ENCODE data around the gene PEF1. TPM values are rescaled to one million over a fixed set of nuclear protein-coding genes. Genes with fewer than 3 reads are reported as not detected.

PEF1 gene
- total and polyA plus RNA-seq, 2 donors (not counting 1 experiment from before 2014, with no cell fraction given): 36.7 to 49.4 TPM

GRCh38 chr1:31609514-31610118, 35.1 kb downstream of the PEF1 start:
- ChIA-PET CTCF (interaction anchor here (0.7 to 1.1 kb wide), 3 partner anchors 9 to 376 kb away, joined by 3 to 5 read pairs (median 3); no protein-coding TSS in a partner anchor), POLR2A (no interaction called here)
- Mint-ChIP-seq H3K27me3 (no peaks in the 10 kb centered on the region), H3K4me3 (no peak overlapping the region), H3K9me3 (ENCODE audit: insufficient read depth) (peaks cover 4% of the 10 kb centered on the region), H3K4me1 (peaks cover 13% of the 10 kb centered on the region), H3K27ac (no peak overlapping the region)
- Histone ChIP-seq H3K27me3 (replicated peaks in 1 of 4; ENCODE audit: control extremely low read depth in 1 of 4, control insufficient read depth in 3 of 4, insufficient read depth in 4 of 4, low read length in 3 of 4) (peaks cover 0 to 3% (median 0%) of the 10 kb centered on the region in 4 experiments), H3K4me3 (ENCODE audit: control extremely low read depth in 1 of 5, extremely low read depth in 1 of 5, insufficient read depth in 1 of 5, low read depth in 2 of 5, low read length in 4 of 5) (no peak overlapping the region), H3K9me3 (ENCODE audit: control extremely low read depth in 1 of 3, control insufficient read depth in 2 of 3, insufficient read depth in 1 of 3, low read length in 2 of 3) (peaks cover 0 to 2% (median 0%) of the 10 kb centered on the region in 3 donors), H3K4me1 (ENCODE audit: control insufficient read depth in 2 of 2, insufficient read depth in 2 of 2, low read length in 2 of 2) (peaks cover 7 to 8% of the 10 kb centered on the region in 2 donors), H3K4me2 (replicated peaks; ENCODE audit: low read depth, low read length, poor library complexity, severe bottlenecking) (no peak overlapping the region), H3K36me3 (replicated peaks in 1 of 2; ENCODE audit: control extremely low read depth in 1 of 2, control insufficient read depth in 1 of 2, extremely low read depth in 1 of 2, insufficient read depth in 2 of 2, low read length in 1 of 2) (no peaks in the 10 kb centered on the region), H3K9ac (ENCODE audit: low read length) (no peak overlapping the region), H2AFZ (ENCODE audit: insufficient read depth, low read depth, low read length, poor library complexity, severe bottlenecking) (no peak overlapping the region), H4K20me1 (ENCODE audit: control insufficient read depth, insufficient read depth, low read length, poor library complexity, severe bottlenecking) (no peaks in the 10 kb centered on the region), H3K79me2 (ENCODE audit: control insufficient read depth, insufficient read depth, low read length) (no peaks in the 10 kb centered on the region), H3K27ac (ENCODE audit: low read length in 2 of 2) (no peak overlapping the region)
- intact Hi-C loops (cut with micrococcal nuclease): no loop called here
- no peak for ATAC-seq (ENCODE audit: low read depth)
- no CpG with 5 or more reads among the region's 1 CpG for WGBS (ENCODE audit: insufficient coverage)
- TF ChIP-seq EZH2 (IDR thresholded peaks at IDR 0.05; ENCODE audit: borderline replicate concordance, insufficient read depth, low read depth, low read length, poor library complexity, severe bottlenecking): no peak
- TF ChIP-seq, protein P1, sequence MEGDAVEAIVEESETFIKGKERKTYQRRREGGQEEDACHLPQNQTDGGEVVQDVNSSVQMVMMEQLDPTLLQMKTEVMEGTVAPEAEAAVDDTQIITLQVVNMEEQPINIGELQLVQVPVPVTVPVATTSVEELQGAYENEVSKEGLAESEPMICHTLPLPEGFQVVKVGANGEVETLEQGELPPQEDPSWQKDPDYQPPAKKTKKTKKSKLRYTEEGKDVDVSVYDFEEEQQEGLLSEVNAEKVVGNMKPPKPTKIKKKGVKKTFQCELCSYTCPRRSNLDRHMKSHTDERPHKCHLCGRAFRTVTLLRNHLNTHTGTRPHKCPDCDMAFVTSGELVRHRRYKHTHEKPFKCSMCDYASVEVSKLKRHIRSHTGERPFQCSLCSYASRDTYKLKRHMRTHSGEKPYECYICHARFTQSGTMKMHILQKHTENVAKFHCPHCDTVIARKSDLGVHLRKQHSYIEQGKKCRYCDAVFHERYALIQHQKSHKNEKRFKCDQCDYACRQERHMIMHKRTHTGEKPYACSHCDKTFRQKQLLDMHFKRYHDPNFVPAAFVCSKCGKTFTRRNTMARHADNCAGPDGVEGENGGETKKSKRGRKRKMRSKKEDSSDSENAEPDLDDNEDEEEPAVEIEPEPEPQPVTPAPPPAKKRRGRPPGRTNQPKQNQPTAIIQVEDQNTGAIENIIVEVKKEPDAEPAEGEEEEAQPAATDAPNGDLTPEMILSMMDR (IDR thresholded peaks at IDR 0.05): no peak
- DNase-seq: no peak

DNA sequence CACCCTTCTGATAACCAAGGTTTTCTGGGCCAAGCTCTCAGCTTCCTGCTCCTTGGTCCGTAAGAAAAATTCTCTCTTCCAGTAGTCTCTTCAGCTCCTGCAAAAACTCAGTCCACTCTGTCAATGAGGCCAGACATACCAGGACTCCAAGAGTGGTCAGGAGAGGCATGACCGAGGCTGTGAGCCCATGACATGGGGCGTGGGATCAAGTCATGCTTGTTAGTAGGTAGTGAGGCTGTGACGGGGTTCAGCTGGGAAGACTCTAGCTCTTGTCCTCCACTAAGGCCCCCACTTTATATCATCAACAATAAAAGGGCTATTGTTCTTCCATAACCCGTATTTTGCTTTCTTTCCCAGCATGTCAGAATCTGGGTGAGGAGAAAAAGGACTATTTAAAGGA, 37.3 kb downstream of the PEF1 start:
- DNase-seq (no peak), ATAC-seq (ENCODE audit: low read depth) (no peak)
- no peak overlapping the region for H3K4me3 ChIP-seq (ENCODE audit: control extremely low read depth in 1 of 5, extremely low read depth in 1 of 5, insufficient read depth in 1 of 5, low read depth in 2 of 5, low read length in 4 of 5)
- TF ChIP-seq, protein P1 (IDR thresholded peaks at IDR 0.05): no peak
- TF ChIP-seq EZH2 (IDR thresholded peaks at IDR 0.05; ENCODE audit: borderline replicate concordance, insufficient read depth, low read depth, low read length, poor library complexity, severe bottlenecking): no peak
- Mint-ChIP-seq H3K4me3 (no peak overlapping the region), H3K27ac (no peak overlapping the region), H3K9me3 (ENCODE audit: insufficient read depth) (peaks cover 4% of the 10 kb centered on the region), H3K4me1 (peaks cover 13% of the 10 kb centered on the region), H3K27me3 (no peaks in the 10 kb centered on the region)
- 88% methylated on average over 1 of the region's 5 CpGs for WGBS (ENCODE audit: insufficient coverage)
- ChIA-PET POLR2A (interaction anchor here (0.7 kb wide), 1 partner anchor 1743 kb away, joined by 4 read pairs; no protein-coding TSS in a partner anchor), CTCF (no interaction called here)
- H3K27ac ChIP-seq (ENCODE audit: low read length in 2 of 2): no peak overlapping the region
- peaks cover 0 to 2% (median 0%) of the 10 kb centered on the region in 3 donors for H3K9me3 ChIP-seq (ENCODE audit: control extremely low read depth in 1 of 3, control insufficient read depth in 2 of 3, insufficient read depth in 1 of 3, low read length in 2 of 3)
- intact Hi-C loops (cut with micrococcal nuclease): loop anchor here (2.0 kb wide), 1 partner anchor 37 kb away; the partner anchor contains the start of gene PEF1
- no peak overlapping the region for H2AFZ ChIP-seq (ENCODE audit: insufficient read depth, low read depth, low read length, poor library complexity, severe bottlenecking)
- no peak overlapping the region for H3K4me2 ChIP-seq (replicated peaks; ENCODE audit: low read depth, low read length, poor library complexity, severe bottlenecking)
- H3K79me2 ChIP-seq (ENCODE audit: control insufficient read depth, insufficient read depth, low read length): no peaks in the 10 kb centered on the region
- no peaks in the 10 kb centered on the region for H3K36me3 ChIP-seq (replicated peaks in 1 of 2; ENCODE audit: control extremely low read depth in 1 of 2, control insufficient read depth in 1 of 2, extremely low read depth in 1 of 2, insufficient read depth in 2 of 2, low read length in 1 of 2)
- no peak overlapping the region for H3K9ac ChIP-seq (ENCODE audit: low read length)
- H3K27me3 ChIP-seq (replicated peaks in 1 of 4; ENCODE audit: control extremely low read depth in 1 of 4, control insufficient read depth in 3 of 4, insufficient read depth in 4 of 4, low read length in 3 of 4): peaks cover 0 to 3% (median 0%) of the 10 kb centered on the region in 4 experiments
- no peaks in the 10 kb centered on the region for H4K20me1 ChIP-seq (ENCODE audit: control insufficient read depth, insufficient read depth, low read length, poor library complexity, severe bottlenecking)
- H3K4me1 ChIP-seq (ENCODE audit: control insufficient read depth in 2 of 2, insufficient read depth in 2 of 2, low read length in 2 of 2): peaks cover 7 to 8% of the 10 kb centered on the region in 2 donors
